ENCODE data around the gene GGA2.
"Not testable (repeated sequence)": the region's sequence is repeated elsewhere in the genome, so short reads cannot be mapped to it uniquely, and the experiment has no call there.

The GGA2 gene

GRCh38 chr16:23466162-23466885 lies 44.0 kb downstream of the GGA2 start:
- no peak for DNase-seq (ENCODE audit: low read depth)

- no peak for DNase-seq (ENCODE audit: low read depth)
Observed at GRCh38 chr16:23465179-23465578, 45.1 kb downstream of the GGA2 start.

- DNase-seq (ENCODE audit: low read depth): no peak
Observed at GRCh38 chr16:23464196-23464595, 46.1 kb downstream of the GGA2 start.

- DNase-seq (ENCODE audit: low read depth): not testable (repeated sequence)
Observed at GRCh38 chr16:23462994-23463393, 47.3 kb downstream of the GGA2 start.

- DNase-seq (ENCODE audit: low read depth): no peak
Observed at GRCh38 chr16:23453338-23454052, 56.8 kb downstream of the GGA2 start.

GRCh38 chr16:23452572-23453337 lies 57.5 kb downstream of the GGA2 start, which contains the start of gene COG7:
Gene COG7 (minus strand): TSS chr16:23453189. CDS start chr16:23452994, 195 bp downstream.
- peak; percentile 72 for DNase-seq (ENCODE audit: low read depth)

GRCh38 chr16:23452221-23452571 lies 58.1 kb downstream of the GGA2 start:
- no peak for DNase-seq (ENCODE audit: low read depth)

GRCh38 chr16:23448392-23448791 lies 61.9 kb downstream of the GGA2 start:
- DNase-seq (ENCODE audit: low read depth): no peak

GRCh38 chr16:23437542-23437941 lies 72.8 kb downstream of the GGA2 start:
- not testable (repeated sequence) for DNase-seq (ENCODE audit: low read depth)

GRCh38 chr16:23436951-23437350 lies 73.3 kb downstream of the GGA2 start:
- DNase-seq (ENCODE audit: low read depth): no peak

GRCh38 chr16:23435500-23435899 lies 74.8 kb downstream of the GGA2 start:
- peak; percentile 40 for DNase-seq (ENCODE audit: low read depth)

- DNase-seq (ENCODE audit: low read depth): no peak
Observed at GRCh38 chr16:23434380-23434779, 75.9 kb downstream of the GGA2 start.

- no peak for DNase-seq (ENCODE audit: low read depth)
Observed at GRCh38 chr16:23433261-23433920, 76.9 kb downstream of the GGA2 start.

GRCh38 chr16:23432176-23433128 lies 77.8 kb downstream of the GGA2 start:
- DNase-seq (ENCODE audit: low read depth): no peak

- DNase-seq (ENCODE audit: low read depth): no peak
Observed at GRCh38 chr16:23428351-23428750, 81.9 kb downstream of the GGA2 start.

- no peak for DNase-seq (ENCODE audit: low read depth)
Observed at GRCh38 chr16:23424292-23424958, 85.9 kb downstream of the GGA2 start.

GRCh38 chr16:23423496-23424049 lies 86.7 kb downstream of the GGA2 start:
- DNase-seq (ENCODE audit: low read depth): no peak

GRCh38 chr16:23420011-23420410 lies 90.3 kb downstream of the GGA2 start:
- DNase-seq (ENCODE audit: low read depth): no peak

- no peak for DNase-seq (ENCODE audit: low read depth)
Observed at GRCh38 chr16:23416816-23417215, 93.5 kb downstream of the GGA2 start.

- no peak for DNase-seq (ENCODE audit: low read depth)
Observed at GRCh38 chr16:23414731-23415130, 95.6 kb downstream of the GGA2 start.
